Activated CD4-positive, alpha-beta T cell treated with anti-CD3 and anti-CD28 coated beads, Interleukin-2, amount 10 ng/mL, durations not matched to agents 7 days and 5 days (primary cell): ENCODE results near the gene E4F1. TPM values are rescaled to one million over a fixed set of nuclear protein-coding genes. Genes with fewer than 3 reads are reported as not detected.

Experiments used
- CTCF ChIA-PET: fragments of 350-600 bp; sonication (Branson Sonifier 250); formaldehyde crosslinking; loops from one replicate; lab custom pipeline; 2021; ENCODE audit warnings: antibody characterized with exemption; lab: Charles Lee
- POLR2A ChIA-PET: fragments of 350-600 bp; sonication (Branson Sonifier 250); formaldehyde crosslinking; loops from one replicate; lab custom pipeline; 2021; ENCODE audit warnings: antibody characterized with exemption; lab: Charles Lee
- DNase-seq: peaks from one replicate; pipeline ENCODE4 v3.0.0-alpha.2; 2020
- H3K27ac Mint-ChIP-seq: one replicate; pipeline ENCODE4 v1.8.0; 2021; ENCODE audit warnings: mild to moderate bottlenecking, moderate library complexity, mixed read lengths
- H3K27me3 Mint-ChIP-seq: one replicate; pipeline ENCODE4 v1.8.0; 2021; ENCODE audit warnings: mixed read lengths
- H3K36me3 Mint-ChIP-seq: one replicate; pipeline ENCODE4 v1.8.0; 2021; ENCODE audit warnings: low read depth, mixed read lengths
- H3K4me1 Mint-ChIP-seq: one replicate; pipeline ENCODE4 v1.8.0; 2021; ENCODE audit warnings: mixed read lengths
- H3K4me3 Mint-ChIP-seq: one replicate; pipeline ENCODE4 v1.8.0; 2021; ENCODE audit warnings: mild to moderate bottlenecking, moderate library complexity, mixed read lengths
- H3K9me3 Mint-ChIP-seq: one replicate; pipeline ENCODE4 v1.8.0; 2021; ENCODE audit warnings: mixed read lengths
- total RNA-seq, 2 experiments: library from RNA; stranded (reverse); gene quantifications; one replicate each; pipeline ENCODE4 v1.2.3, GENCODE V29; 2021

The E4F1 gene
- total RNA-seq, 2 experiments from 2014 or later = 28.8 to 32.6 TPM

- POLR2A ChIA-PET = no interaction called here
- Mint-ChIP-seq H3K9me3 (no peaks in the 10 kb centered on the region), H3K27ac (no peak overlapping the region), H3K4me3 (no peak overlapping the region), H3K36me3 (peaks cover 15% of the 10 kb centered on the region), H3K27me3 (no peaks in the 10 kb centered on the region), H3K4me1 (peaks cover 20% of the 10 kb centered on the region)
- no peak for DNase-seq
- CTCF ChIA-PET = interaction anchor here (1.2 kb wide), 1 partner anchor 8 kb away, joined by 4 read pairs; no protein-coding TSS in a partner anchor
Observed at GRCh38 chr16:2270588-2271470, 47.4 kb downstream of the E4F1 start.

- H3K27ac Mint-ChIP-seq = no peak overlapping the region
- ChIA-PET POLR2A (no interaction called here), CTCF (interaction anchor here (1.0 kb wide), 1 partner anchor 20 kb away, joined by 3 read pairs; the partner anchor contains the start of gene ECI1)
- no peak for DNase-seq
- no peak overlapping the region for H3K4me3 Mint-ChIP-seq
- H3K36me3 Mint-ChIP-seq = peaks cover 5% of the 10 kb centered on the region
- H3K27me3 Mint-ChIP-seq = no peaks in the 10 kb centered on the region
- H3K9me3 Mint-ChIP-seq = no peaks in the 10 kb centered on the region
- H3K4me1 Mint-ChIP-seq = peaks cover 9% of the 10 kb centered on the region
Observed at GRCh38 chr16:2271848-2272461, 48.6 kb downstream of the E4F1 start.

- CTCF ChIA-PET = no interaction called here
- POLR2A ChIA-PET = no interaction called here
- Mint-ChIP-seq H3K4me1 (peaks cover 8% of the 10 kb centered on the region), H3K4me3 (no peak overlapping the region), H3K36me3 (no peaks in the 10 kb centered on the region), H3K27ac (no peak overlapping the region), H3K9me3 (no peaks in the 10 kb centered on the region), H3K27me3 (no peaks in the 10 kb centered on the region)
- DNase-seq = no peak
Observed at GRCh38 chr16:2273484-2273883, 50.1 kb downstream of the E4F1 start.

- Mint-ChIP-seq H3K4me1 (peaks cover 8% of the 10 kb centered on the region), H3K27me3 (no peaks in the 10 kb centered on the region), H3K27ac (no peak overlapping the region), H3K4me3 (no peak overlapping the region), H3K9me3 (no peaks in the 10 kb centered on the region), H3K36me3 (no peaks in the 10 kb centered on the region)
- ChIA-PET CTCF (interaction anchor here (0.6 kb wide), 1 partner anchor 210 kb away, joined by 3 read pairs; no protein-coding TSS in a partner anchor), POLR2A (no interaction called here)
- DNase-seq = no peak
Observed at GRCh38 chr16:2273931-2274330, 50.5 kb downstream of the E4F1 start.

- Mint-ChIP-seq H3K9me3 (no peaks in the 10 kb centered on the region), H3K4me3 (no peak overlapping the region), H3K27ac (no peak overlapping the region), H3K4me1 (no peaks in the 10 kb centered on the region), H3K36me3 (no peaks in the 10 kb centered on the region), H3K27me3 (no peaks in the 10 kb centered on the region)
- POLR2A ChIA-PET = no interaction called here
- CTCF ChIA-PET = no interaction called here
- no peak for DNase-seq
Observed at GRCh38 chr16:2275476-2276367, 52.3 kb downstream of the E4F1 start.

GRCh38 chr16:2276368-2277195 lies 53.2 kb downstream of the E4F1 start:
- no peak overlapping the region for H3K4me3 Mint-ChIP-seq
- no peaks in the 10 kb centered on the region for H3K36me3 Mint-ChIP-seq
- CTCF ChIA-PET = no interaction called here
- no peak for DNase-seq
- no peaks in the 10 kb centered on the region for H3K4me1 Mint-ChIP-seq
- H3K27ac Mint-ChIP-seq = no peak overlapping the region
- POLR2A ChIA-PET = no interaction called here
- H3K9me3 Mint-ChIP-seq = no peaks in the 10 kb centered on the region
- H3K27me3 Mint-ChIP-seq = no peaks in the 10 kb centered on the region

GRCh38 chr16:2277466-2278271 lies 54.3 kb downstream of the E4F1 start:
- Mint-ChIP-seq H3K9me3 (no peaks in the 10 kb centered on the region), H3K4me3 (no peak overlapping the region), H3K27me3 (no peaks in the 10 kb centered on the region), H3K27ac (no peak overlapping the region), H3K36me3 (no peaks in the 10 kb centered on the region), H3K4me1 (no peaks in the 10 kb centered on the region)
- POLR2A ChIA-PET = no interaction called here
- no peak for DNase-seq
- CTCF ChIA-PET = interaction anchor here (0.6 kb wide), 1 partner anchor 1528 kb away, joined by 7 read pairs; no protein-coding TSS in a partner anchor

- no peak overlapping the region for H3K4me3 Mint-ChIP-seq
- no peaks in the 10 kb centered on the region for H3K27me3 Mint-ChIP-seq
- H3K27ac Mint-ChIP-seq = no peak overlapping the region
- ChIA-PET POLR2A (no interaction called here), CTCF (interaction anchor here (0.6 to 0.9 kb wide), 2 partner anchors 26 to 34 kb away, joined by 3 to 4 read pairs; no protein-coding TSS in a partner anchor)
- no peaks in the 10 kb centered on the region for H3K9me3 Mint-ChIP-seq
- no peak for DNase-seq
- H3K4me1 Mint-ChIP-seq = no peaks in the 10 kb centered on the region
- H3K36me3 Mint-ChIP-seq = no peaks in the 10 kb centered on the region
Observed at GRCh38 chr16:2278272-2278608, 54.8 kb downstream of the E4F1 start.

GRCh38 chr16:2278956-2279800 lies 55.8 kb downstream of the E4F1 start:
- POLR2A ChIA-PET = interaction anchor here (0.6 kb wide), 1 partner anchor 43 kb away, joined by 3 read pairs; no protein-coding TSS in a partner anchor
- CTCF ChIA-PET = interaction anchor here (0.6 to 1.1 kb wide), 5 partner anchors 8 to 33 kb away, joined by 3 to 4 read pairs (median 3); no protein-coding TSS in a partner anchor
- Mint-ChIP-seq H3K9me3 (no peaks in the 10 kb centered on the region), H3K4me3 (no peak overlapping the region), H3K27ac (no peak overlapping the region), H3K27me3 (no peaks in the 10 kb centered on the region), H3K4me1 (no peaks in the 10 kb centered on the region), H3K36me3 (no peaks in the 10 kb centered on the region)
- DNase-seq = no peak

- Mint-ChIP-seq H3K4me1 (no peaks in the 10 kb centered on the region), H3K27me3 (no peaks in the 10 kb centered on the region), H3K27ac (no peak overlapping the region), H3K36me3 (no peaks in the 10 kb centered on the region), H3K9me3 (no peaks in the 10 kb centered on the region), H3K4me3 (no peak overlapping the region)
- ChIA-PET CTCF (interaction anchor here (0.5 to 1.2 kb wide), 2 partner anchors 9 to 299 kb away, joined by 3 to 5 read pairs; partner anchors contain the start of gene NOXO1), POLR2A (no interaction called here)
- DNase-seq = no peak
Observed at GRCh38 chr16:2280461-2280860, 57.1 kb downstream of the E4F1 start.
